Kidney (tissue), 14 donors: ENCODE data around the gene DLGAP1. TPM values are rescaled to one million over a fixed set of nuclear protein-coding genes. Genes with fewer than 3 reads are reported as not detected.

ENCODE experiments used
- DNase-seq, 5 donors: peaks; one replicate each; pipeline ENCODE4 v3.0.0-alpha.2; 2013 to 2020
- FAIRE-seq: peaks from 2 replicates; lab custom pipeline; 2012; peaks lifted over from hg19 to GRCh38; lab: Jason Lieb, UNC
- H3K27ac ChIP-seq, 2 donors: one replicate each; pipeline ENCODE4 v1.7.0; 2013; ENCODE audit warnings: low read depth in 2 of 2, low read length in 2 of 2, inconsistent platforms in 1 of 2
- H3K27me3 ChIP-seq: one replicate; pipeline ENCODE4 v1.7.1; 2013; ENCODE audit warnings: low read length, inconsistent platforms; ENCODE audit not compliant: control insufficient read depth, insufficient read depth
- H3K36me3 ChIP-seq, 3 donors: one replicate each; pipeline versions ENCODE4 v1.7.0 to v1.7.1; 2013; ENCODE audit warnings: low read length in 3 of 3, control low read depth in 1 of 3, inconsistent platforms in 1 of 3; ENCODE audit not compliant: insufficient read depth in 3 of 3, control insufficient read depth in 2 of 3
- H3K4me1 ChIP-seq, 3 donors: one replicate each; pipeline versions ENCODE4 v1.7.0 to v1.7.1; 2013; ENCODE audit warnings: low read length in 3 of 3, inconsistent platforms in 1 of 3, low read depth in 1 of 3; ENCODE audit not compliant: control insufficient read depth in 2 of 3, insufficient read depth in 2 of 3
- H3K4me3 ChIP-seq, 3 donors: one replicate each; pipeline versions ENCODE4 v1.7.0 to v1.8.1; 2013; ENCODE audit warnings: low read length in 3 of 3, control low read depth in 1 of 3, inconsistent platforms in 1 of 3
- H3K9ac ChIP-seq, 3 donors: one replicate each; pipeline versions ENCODE4 v1.7.0 to v1.7.1; 2013; ENCODE audit warnings: low read length in 3 of 3, control low read depth in 1 of 3, inconsistent platforms in 1 of 3
- H3K9me3 ChIP-seq, 3 donors: one replicate each; pipeline versions ENCODE4 v1.7.0 to v1.7.1; 2013; ENCODE audit warnings: low read length in 3 of 3, control low read depth in 1 of 3, inconsistent platforms in 1 of 3; ENCODE audit not compliant: control insufficient read depth in 2 of 3, insufficient read depth in 1 of 3
- CTCF ChIP-seq: IDR thresholded peaks from 3 replicates; pipeline ENCODE4 v1.5.1; 2012; ENCODE audit warnings: mild to moderate bottlenecking, moderate library complexity, borderline replicate concordance; ENCODE audit not compliant: insufficient read depth; ENCODE audit errors: extremely low read depth
- intact Hi-C: fragments of 100-400 bp; cut with DNase I; formaldehyde crosslinking; loops from one replicate; pipeline ENCODE4 v1.11.1; 2022
- polyA plus RNA-seq: library from polyadenylated mRNA; stranded (reverse); fragments of 350-450 nt; fragmentation: Illumina TruSeq; extraction: RNeasy Lipid Tissue Mini Kit (QIAGEN cat#74804); gene quantifications from one replicate; pipeline ENCODE4 v1.2.3, GENCODE V29; 2014; ENCODE audit warnings: low read depth, low replicate concordance; ENCODE audit not compliant: insufficient read depth
- total RNA-seq: library from RNA; stranded (reverse); fragmentation: NEBNext Ultra II Directional; extraction: Animal tissue kit (Norgen Biotek cat#: 25700); gene quantifications from one replicate; pipeline ENCODE4 v1.2.1, GENCODE V29; 2021
- donor health status: control.
- donor health status: control.
- donor health status: control.
- donor health status: control.
- donor health status: control.
- donor health status: DM: yes; HTN: yes; CAD: no.
- donor health status: Normal renal cell carcinoma (clear cell type).

Gene DLGAP1
- total and polyA plus RNA-seq, 2 donors from 2014 or later = 1.2 to 32.8 TPM

- intact Hi-C loops = loop anchor here (5.0 kb wide), 1 partner anchor 384 kb away; no protein-coding TSS in a partner anchor
- DNase-seq (peak; percentile 86 to 94 (median 90)), FAIRE-seq (peak; percentile 89)
- H3K4me1 ChIP-seq = peaks cover 0 to 7% (median 3%) of the 10 kb centered on the region in 3 donors
- H3K4me3 ChIP-seq = peak overlapping the region in 2 of 3 donors; percentile 10 to 41
- H3K27me3 ChIP-seq = no peaks in the 10 kb centered on the region
- peak; percentile 99 for TF ChIP-seq CTCF
- H3K9me3 ChIP-seq = no peaks in the 10 kb centered on the region
- peak overlapping the region; percentile 66 to 77 for H3K27ac ChIP-seq
- peak overlapping the region in 1 of 3 donors; percentile 64 for H3K9ac ChIP-seq
- H3K36me3 ChIP-seq = no peaks in the 10 kb centered on the region
Observed at GRCh38 chr18:3665780-3666525, 789.2 kb downstream of the DLGAP1 start.

- no peak for TF ChIP-seq CTCF
- no peak overlapping the region for H3K4me3 ChIP-seq
- no peaks in the 10 kb centered on the region for H3K36me3 ChIP-seq
- H3K27ac ChIP-seq = no peak overlapping the region
- no peaks in the 10 kb centered on the region for H3K27me3 ChIP-seq
- H3K4me1 ChIP-seq = peaks cover 0 to 7% (median 3%) of the 10 kb centered on the region in 3 donors
- no peaks in the 10 kb centered on the region for H3K9me3 ChIP-seq
- DNase-seq = peak in 1 of 5 donors; percentile 31
- H3K9ac ChIP-seq = no peak overlapping the region
- no peak for FAIRE-seq
- intact Hi-C loops = loop anchor here (5.0 kb wide), 1 partner anchor 383 kb away; no protein-coding TSS in a partner anchor
Observed at GRCh38 chr18:3665204-3665603, 789.9 kb downstream of the DLGAP1 start.

GRCh38 chr18:3664563-3665178 lies 790.4 kb downstream of the DLGAP1 start:
- Histone ChIP-seq H3K27ac (peak overlapping the region in 1 of 2 donors; percentile 28), H3K36me3 (no peaks in the 10 kb centered on the region), H3K4me1 (peaks cover 0 to 7% (median 3%) of the 10 kb centered on the region in 3 donors), H3K27me3 (no peaks in the 10 kb centered on the region), H3K4me3 (no peak overlapping the region), H3K9ac (no peak overlapping the region), H3K9me3 (no peaks in the 10 kb centered on the region)
- FAIRE-seq = no peak
- intact Hi-C loops = loop anchor here (5.0 kb wide), 1 partner anchor 382 kb away; no protein-coding TSS in a partner anchor
- DNase-seq = peak in 2 of 5 donors; percentile 41 to 59
- no peak for TF ChIP-seq CTCF
